SH-SY5Y (cell line): ENCODE results near the gene IPMK.

Source experiments
- GATA2 ChIP-seq: IDR thresholded peaks from 2 replicates; pipeline ENCODE4 v1.6.1; 2011; ENCODE audit warnings: mild to moderate bottlenecking, low read depth, low read length
- GATA3 ChIP-seq: IDR thresholded peaks from 2 replicates; pipeline ENCODE4 v1.6.1; 2011; ENCODE audit warnings: low read depth, mild to moderate bottlenecking, low read length, moderate library complexity

The IPMK gene

GRCh38 chr10:58267713-58268453 lies at the start of gene IPMK:
TSS of gene IPMK (minus strand) at chr10:58267894. CDS start at chr10:58267611, 283 bp downstream.
- TF ChIP-seq GATA3 (no peak), GATA2 (no peak)

DNA sequence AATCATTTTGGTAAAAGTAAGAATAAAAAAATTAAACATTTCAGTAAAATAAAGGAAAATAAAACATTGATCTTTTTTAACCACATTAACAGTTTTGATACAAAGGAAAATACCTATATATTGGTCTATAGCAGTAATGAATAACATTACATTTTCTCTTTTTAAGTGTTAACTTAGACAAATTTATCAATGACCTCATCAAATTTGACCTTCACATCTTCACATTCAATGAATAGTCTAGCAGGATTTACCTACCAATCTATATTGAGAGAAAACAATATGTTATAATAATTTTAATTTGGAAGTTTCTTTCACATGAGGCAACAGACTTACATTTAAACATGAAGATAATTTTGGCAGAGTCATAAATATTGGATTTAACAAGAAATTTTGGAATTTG lies 49.2 kb upstream of the IPMK start:
- TF ChIP-seq GATA2: no peak

DNA sequence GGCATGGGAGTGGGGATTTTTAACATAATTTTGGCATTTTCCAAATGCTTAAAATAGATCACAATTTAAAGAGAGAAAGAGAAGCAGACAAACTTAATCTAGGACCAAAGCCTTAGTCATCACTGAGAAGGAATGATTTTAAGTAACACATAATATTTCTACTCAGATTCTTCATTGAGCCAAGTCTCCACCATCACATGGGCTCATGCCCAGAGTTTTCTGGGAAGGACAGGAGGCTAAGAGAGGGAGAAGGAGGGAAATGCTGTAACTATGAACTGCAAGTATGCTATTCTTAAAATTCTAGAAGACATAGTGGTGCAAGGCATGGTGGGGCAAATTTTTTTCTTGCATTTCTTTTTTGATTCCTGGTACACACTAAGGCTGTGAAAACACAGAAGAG lies 43.3 kb upstream of the IPMK start:
- TF ChIP-seq GATA3 (no peak), GATA2 (no peak)

GRCh38 chr10:58307676-58308075 lies 40.0 kb upstream of the IPMK start:
- TF ChIP-seq GATA2 (no peak), GATA3 (no peak)

GRCh38 chr10:58305821-58306220 lies 38.1 kb upstream of the IPMK start:
- TF ChIP-seq GATA2: no peak
- TF ChIP-seq GATA3: no peak

- TF ChIP-seq GATA2: no peak
- TF ChIP-seq GATA3: no peak
Measured at GRCh38 chr10:58304099-58304633, 36.5 kb upstream of the IPMK start.

DNA sequence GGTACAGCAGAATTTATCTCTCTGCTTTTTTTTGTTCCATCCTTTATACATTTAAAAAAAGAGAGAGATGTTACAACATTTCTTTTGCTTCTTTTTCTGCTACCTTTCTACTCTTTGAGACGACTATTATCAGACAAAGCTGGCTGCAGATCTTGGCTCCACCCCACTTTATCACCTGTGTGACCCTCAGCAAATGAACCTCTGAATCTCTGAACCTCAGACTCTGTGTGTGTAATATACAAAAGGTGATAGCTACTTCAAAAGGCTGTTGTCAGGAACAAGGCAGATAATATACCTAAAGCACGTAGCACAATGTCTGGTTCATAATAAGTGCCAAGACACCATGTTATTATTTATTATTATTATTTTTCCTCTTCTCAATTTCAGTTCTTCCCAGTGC lies 34.6 kb upstream of the IPMK start:
- no peak for TF ChIP-seq GATA3
- TF ChIP-seq GATA2: no peak

- TF ChIP-seq GATA2 (no peak), GATA3 (no peak)
Measured at GRCh38 chr10:58300676-58301075, 33.0 kb upstream of the IPMK start.

GRCh38 chr10:58299580-58299979 lies 31.9 kb upstream of the IPMK start:
- TF ChIP-seq GATA2: no peak
- TF ChIP-seq GATA3: no peak

DNA sequence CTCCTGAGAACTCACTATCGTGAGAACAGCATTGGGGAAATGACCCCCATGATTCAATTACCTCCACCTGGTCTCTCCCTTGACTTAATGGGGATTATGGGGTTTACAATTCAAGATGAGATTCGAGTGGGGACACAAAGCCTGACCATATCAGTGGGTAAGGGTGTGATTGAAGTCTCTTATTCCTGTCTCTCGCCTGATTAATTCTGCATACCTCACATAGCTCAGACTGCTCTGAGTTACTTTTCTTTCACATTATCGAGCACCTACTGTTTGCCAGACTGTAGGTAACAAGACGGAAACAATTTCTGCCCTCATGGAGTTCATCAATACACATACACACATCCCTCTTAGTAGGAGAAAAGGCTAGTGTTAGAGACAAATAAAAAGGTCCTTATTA lies 26.3 kb upstream of the IPMK start:
- TF ChIP-seq GATA2 (no peak), GATA3 (no peak)

DNA sequence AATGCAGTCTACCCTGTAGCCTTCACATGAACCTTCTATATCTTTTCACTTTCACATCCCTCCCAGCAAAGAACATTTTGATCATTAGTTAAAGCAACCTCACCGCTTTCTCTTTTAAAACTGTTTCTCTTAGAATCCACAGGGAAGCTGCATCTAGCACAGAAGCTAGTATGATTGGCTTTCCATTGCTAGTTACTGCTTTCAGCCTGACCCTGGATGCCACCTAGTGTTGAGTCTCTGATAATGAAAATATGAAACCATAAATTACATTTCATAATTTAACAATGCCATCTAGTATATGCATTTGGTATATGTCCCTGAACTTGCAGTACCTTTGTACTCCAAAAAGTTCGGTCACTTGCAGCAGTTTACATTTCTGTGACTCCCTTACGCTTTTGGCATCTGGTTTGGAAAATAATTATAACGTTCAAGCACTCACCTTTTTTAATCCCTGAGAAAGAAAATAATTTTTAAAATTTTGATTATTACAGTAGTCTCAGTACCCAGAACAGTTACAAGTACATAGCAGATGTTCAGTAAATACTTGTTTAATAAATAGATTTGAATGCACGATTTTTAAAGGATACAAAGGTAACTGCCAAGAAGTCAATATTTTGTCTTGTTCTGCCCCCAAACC lies 24.0 kb upstream of the IPMK start:
- no peak for TF ChIP-seq GATA2
- TF ChIP-seq GATA3: no peak

- TF ChIP-seq GATA2 (no peak), GATA3 (no peak)
Measured at GRCh38 chr10:58282615-58283014, 14.9 kb upstream of the IPMK start.

DNA sequence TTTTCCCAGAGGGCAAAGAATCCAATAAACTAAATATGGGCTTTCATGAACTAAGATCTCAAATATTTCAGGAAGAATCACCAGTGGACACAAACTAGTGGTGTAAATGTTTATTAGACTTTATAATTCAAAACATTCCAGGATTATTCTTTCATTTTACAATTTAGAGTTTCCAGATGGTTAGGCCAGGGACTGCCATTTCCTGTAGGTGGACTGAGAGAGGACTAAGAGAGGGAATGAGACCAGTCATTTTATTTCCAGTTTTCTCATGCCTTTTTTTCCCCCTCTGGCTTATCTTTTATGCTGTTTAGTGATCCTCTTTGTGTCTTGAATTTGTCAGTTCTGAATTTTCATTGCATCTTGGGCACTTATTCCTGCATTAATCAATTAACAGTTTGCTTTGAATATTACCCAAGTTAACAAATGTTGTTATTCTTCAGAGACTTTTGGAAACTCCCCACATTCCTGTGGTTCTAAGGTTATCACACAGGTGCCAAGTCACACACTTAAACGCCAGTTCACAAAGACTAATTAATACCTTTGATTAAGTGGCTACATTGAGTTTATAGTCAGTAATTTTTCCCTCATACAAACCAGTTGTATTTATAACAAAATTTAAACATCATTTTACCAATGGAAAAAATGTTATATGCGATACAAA lies 13.5 kb upstream of the IPMK start:
- no peak for TF ChIP-seq GATA2
- TF ChIP-seq GATA3: no peak

DNA sequence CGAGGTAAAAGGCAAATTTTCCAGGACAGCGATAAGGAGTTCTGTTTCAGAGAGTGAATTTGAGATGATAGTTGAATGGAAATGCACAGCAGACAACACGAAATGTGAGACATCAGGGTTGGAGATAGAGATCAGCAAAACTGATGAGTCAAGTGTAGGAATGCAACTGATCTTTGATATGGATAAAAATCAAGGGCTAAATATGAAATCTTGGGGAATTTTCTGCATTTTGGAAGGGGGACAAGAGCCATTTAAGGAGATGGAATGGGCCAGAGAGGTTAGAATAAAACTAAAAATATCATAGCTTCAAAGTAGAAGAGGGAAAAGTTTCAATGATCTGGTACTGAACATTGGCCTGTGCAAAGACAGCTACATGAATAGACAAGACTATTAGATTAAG lies 12.8 kb upstream of the IPMK start:
- no peak for TF ChIP-seq GATA2
- no peak for TF ChIP-seq GATA3

GRCh38 chr10:58278962-58279307 lies 11.2 kb upstream of the IPMK start:
- TF ChIP-seq GATA2 (no peak), GATA3 (no peak)
